HG02852 (cell line): ENCODE measurements around the gene CGNL1.
A peak's percentile ranks its signal among the peaks of the same experiment; 100 is the strongest.

Experiments used
- ATAC-seq: cut with Tn5 transposase; IDR thresholded peaks from one replicate; pipeline ENCODE4 v1.9.1; 2021; ENCODE audit warnings: mild to moderate bottlenecking, moderate library complexity; ENCODE audit not compliant: unreplicated experiment

CGNL1 gene

GRCh38 chr15:57517030-57517671 lies 140.8 kb downstream of the CGNL1 start:
- ATAC-seq: no peak

GRCh38 chr15:57518779-57519405 lies 142.6 kb downstream of the CGNL1 start:
- ATAC-seq: no peak

- ATAC-seq: no peak
These were observed 143.5 kb downstream of the CGNL1 start for GRCh38 chr15:57519806-57520205.

GRCh38 chr15:57521503-57521902 lies 145.2 kb downstream of the CGNL1 start:
- ATAC-seq: no peak

- no peak for ATAC-seq
These were observed 145.8 kb downstream of the CGNL1 start for GRCh38 chr15:57522148-57522547.

- ATAC-seq: no peak
These were observed 149.3 kb downstream of the CGNL1 start for GRCh38 chr15:57525581-57525980.

- ATAC-seq: no peak
These were observed 149.8 kb downstream of the CGNL1 start for GRCh38 chr15:57526076-57526475.

- ATAC-seq: no peak
These were observed 150.3 kb downstream of the CGNL1 start for GRCh38 chr15:57526615-57527014.

GRCh38 chr15:57527382-57528091 lies 151.2 kb downstream of the CGNL1 start:
- ATAC-seq: peak; percentile 55

GRCh38 chr15:57528940-57529565 lies 152.7 kb downstream of the CGNL1 start:
- ATAC-seq: no peak

GRCh38 chr15:57529748-57530147 lies 153.4 kb downstream of the CGNL1 start:
- no peak for ATAC-seq

- ATAC-seq: no peak
These were observed 156.6 kb downstream of the CGNL1 start for GRCh38 chr15:57532731-57533447.

GRCh38 chr15:57533448-57533799 lies 157.1 kb downstream of the CGNL1 start:
- no peak for ATAC-seq

- no peak for ATAC-seq
These were observed 158.0 kb downstream of the CGNL1 start for GRCh38 chr15:57534281-57534680.

- no peak for ATAC-seq
These were observed 160.8 kb downstream of the CGNL1 start for GRCh38 chr15:57537072-57537471.

- ATAC-seq: no peak
These were observed 161.4 kb downstream of the CGNL1 start for GRCh38 chr15:57537488-57538264.

- no peak for ATAC-seq
These were observed 161.9 kb downstream of the CGNL1 start for GRCh38 chr15:57538265-57538529.

GRCh38 chr15:57538821-57539220 lies 162.5 kb downstream of the CGNL1 start:
- ATAC-seq: no peak

GRCh38 chr15:57540211-57540610 lies 163.9 kb downstream of the CGNL1 start:
- ATAC-seq: peak; percentile 6

GRCh38 chr15:57540736-57541135 lies 164.4 kb downstream of the CGNL1 start:
- ATAC-seq: peak; percentile 93

GRCh38 chr15:57541271-57541670 lies 165.0 kb downstream of the CGNL1 start:
- peak; percentile 10 for ATAC-seq
